Esophagus (tissue), 2 donors: ENCODE results near the gene MGST1. TPM values are rescaled to one million over a fixed set of nuclear protein-coding genes. Genes with fewer than 3 reads are reported as not detected.
"Not testable (repeated sequence)": the region's sequence is repeated elsewhere in the genome, so short reads cannot be mapped to it uniquely, and the experiment has no call there.

ENCODE experiments used
- H3K27ac ChIP-seq, 2 donors: one replicate each; pipeline ENCODE4 v1.5.1; 2013; ENCODE audit warnings: low read depth in 2 of 2, mild to moderate bottlenecking in 2 of 2, inconsistent platforms in 1 of 2, low read length in 1 of 2, moderate library complexity in 1 of 2
- H3K27me3 ChIP-seq, 2 donors: one replicate each; pipeline ENCODE4 v1.6.1; 2013; ENCODE audit warnings: low read length in 2 of 2, control low read depth in 1 of 2, mild to moderate bottlenecking in 1 of 2; ENCODE audit not compliant: insufficient read depth in 2 of 2, control insufficient read depth in 1 of 2
- H3K36me3 ChIP-seq, 2 donors: one replicate each; pipeline ENCODE4 v1.6.1; 2013; ENCODE audit warnings: low read length in 1 of 2; ENCODE audit not compliant: control insufficient read depth in 2 of 2, insufficient read depth in 2 of 2
- H3K4me1 ChIP-seq, 2 donors: one replicate each; pipeline ENCODE4 v1.6.1; 2013; ENCODE audit warnings: low read length in 1 of 2; ENCODE audit not compliant: control insufficient read depth in 2 of 2, insufficient read depth in 2 of 2
- H3K4me3 ChIP-seq, 2 donors: one replicate each; pipeline ENCODE4 v1.5.1; 2013; ENCODE audit warnings: low read length in 2 of 2, mild to moderate bottlenecking in 2 of 2, low read depth in 1 of 2, moderate library complexity in 1 of 2
- H3K9me3 ChIP-seq, 2 donors: one replicate each; pipeline ENCODE4 v1.6.1; 2013; ENCODE audit warnings: mild to moderate bottlenecking in 2 of 2, low read depth in 1 of 2, low read length in 1 of 2, moderate library complexity in 1 of 2; ENCODE audit not compliant: control insufficient read depth in 2 of 2, insufficient read depth in 1 of 2
- WGBS, 2 donors: extraction: QIAGEN DNeasy Blood & Tissue Kit; methylation state at CpG; one replicate each; pipeline ENCODE4 v1.1.7; 2013; 5-methylcytosine and 5-hydroxymethylcytosine counted together
- polyA plus RNA-seq, 2 donors: library from polyadenylated mRNA; stranded (reverse); fragments of 200-250 nt; gene quantifications; one replicate each; pipeline ENCODE4 v1.2.3, GENCODE V29; 2013
- donor health status: healthy with polysubstance abuse.
- donor health status: Bipolar disorder and iron deficiency.

MGST1 gene
- polyA plus RNA-seq, 2 donors = 69.9 to 139 TPM

GRCh38 chr12:16369156-16369555 lies 21.7 kb downstream of the MGST1 start:
- no peaks in the 10 kb centered on the region for H3K27me3 ChIP-seq
- H3K4me3 ChIP-seq = no peak overlapping the region
- no peaks in the 10 kb centered on the region for H3K4me1 ChIP-seq
- WGBS, 2 donors = 77 to 89% methylated on average over 2 of the region's 2 CpGs
- H3K27ac ChIP-seq = no peak overlapping the region
- H3K36me3 ChIP-seq = no peaks in the 10 kb centered on the region
- no peaks in the 10 kb centered on the region for H3K9me3 ChIP-seq

- Histone ChIP-seq H3K27me3 (no peaks in the 10 kb centered on the region), H3K4me3 (no peak overlapping the region), H3K9me3 (no peaks in the 10 kb centered on the region), H3K4me1 (no peaks in the 10 kb centered on the region), H3K36me3 (no peaks in the 10 kb centered on the region), H3K27ac (no peak overlapping the region)
- WGBS, 2 donors = 75 to 89% methylated on average over 1 of the region's 1 CpG
Observed at GRCh38 chr12:16370096-16370495, 22.7 kb downstream of the MGST1 start.

GRCh38 chr12:16382652-16383312 lies 35.3 kb downstream of the MGST1 start:
- not testable (repeated sequence) for H3K27ac ChIP-seq, H3K9me3 ChIP-seq, H3K36me3 ChIP-seq, H3K27me3 ChIP-seq, H3K4me1 ChIP-seq, H3K4me3 ChIP-seq
- WGBS, 2 donors = 77 to 84% methylated on average over 21 of the region's 21 CpGs

GRCh38 chr12:16384732-16385131 lies 37.3 kb downstream of the MGST1 start:
- H3K27ac ChIP-seq = no peak overlapping the region
- H3K4me1 ChIP-seq = no peaks in the 10 kb centered on the region
- no peaks in the 10 kb centered on the region for H3K36me3 ChIP-seq
- WGBS, 2 donors = 83 to 84% methylated on average over 5 of the region's 5 CpGs
- no peak overlapping the region for H3K4me3 ChIP-seq
- no peaks in the 10 kb centered on the region for H3K27me3 ChIP-seq
- H3K9me3 ChIP-seq = no peaks in the 10 kb centered on the region

- H3K4me3 ChIP-seq = no peak overlapping the region
- no peaks in the 10 kb centered on the region for H3K9me3 ChIP-seq
- no peaks in the 10 kb centered on the region for H3K4me1 ChIP-seq
- WGBS, 2 donors = 27 to 34% methylated on average over 13 of the region's 13 CpGs
- H3K36me3 ChIP-seq = no peaks in the 10 kb centered on the region
- H3K27me3 ChIP-seq = no peaks in the 10 kb centered on the region
- no peak overlapping the region for H3K27ac ChIP-seq
Observed at GRCh38 chr12:16385782-16386646, 38.6 kb downstream of the MGST1 start.

GRCh38 chr12:16387919-16388318 lies 40.5 kb downstream of the MGST1 start:
- Histone ChIP-seq H3K9me3 (no peaks in the 10 kb centered on the region), H3K36me3 (no peaks in the 10 kb centered on the region)
- 50 to 74% methylated on average over 2 of the region's 2 CpGs for WGBS, 2 donors

GRCh38 chr12:16389594-16389993 lies 42.1 kb downstream of the MGST1 start:
- 73 to 74% methylated on average over 4 of the region's 4 CpGs for WGBS, 2 donors
- H3K27me3 ChIP-seq = no peaks in the 10 kb centered on the region
- no peak overlapping the region for H3K27ac ChIP-seq
- no peak overlapping the region for H3K4me3 ChIP-seq
- H3K36me3 ChIP-seq = no peaks in the 10 kb centered on the region
- no peaks in the 10 kb centered on the region for H3K9me3 ChIP-seq
- H3K4me1 ChIP-seq = no peaks in the 10 kb centered on the region

More at GRCh38 chr12:16387919-16388318, 40.5 kb downstream of the MGST1 start:
- Histone ChIP-seq H3K4me1 (no peaks in the 10 kb centered on the region), H3K27me3 (no peaks in the 10 kb centered on the region), H3K4me3 (no peak overlapping the region), H3K27ac (no peak overlapping the region)

- 81 to 85% methylated on average over 1 of the region's 1 CpG for whole genome bisulfite sequencing, 2 donors
- Histone ChIP-seq H3K9me3 (no peaks in the 10 kb centered on the region), H3K36me3 (no peaks in the 10 kb centered on the region), H3K27me3 (no peaks in the 10 kb centered on the region), H3K4me3 (no peak overlapping the region), H3K27ac (no peak overlapping the region), H3K4me1 (no peaks in the 10 kb centered on the region)
Observed at GRCh38 chr12:16392846-16393535, 45.5 kb downstream of the MGST1 start.

GRCh38 chr12:16399101-16399500 lies 51.7 kb downstream of the MGST1 start:
- H3K9me3 ChIP-seq = no peaks in the 10 kb centered on the region
- H3K36me3 ChIP-seq = no peaks in the 10 kb centered on the region
- WGBS, 2 donors = 83 to 88% methylated on average over 7 of the region's 7 CpGs
- no peaks in the 10 kb centered on the region for H3K4me1 ChIP-seq
- H3K4me3 ChIP-seq = no peak overlapping the region
- H3K27ac ChIP-seq = no peak overlapping the region
- H3K27me3 ChIP-seq = no peaks in the 10 kb centered on the region
